ENCODE measurements around the gene TBX10.
A peak's percentile ranks its signal among the peaks of the same experiment; 100 is the strongest.
"Not testable (repeated sequence)": the region's sequence is repeated elsewhere in the genome, so short reads cannot be mapped to it uniquely, and the experiment has no call there.

The TBX10 gene

DNA sequence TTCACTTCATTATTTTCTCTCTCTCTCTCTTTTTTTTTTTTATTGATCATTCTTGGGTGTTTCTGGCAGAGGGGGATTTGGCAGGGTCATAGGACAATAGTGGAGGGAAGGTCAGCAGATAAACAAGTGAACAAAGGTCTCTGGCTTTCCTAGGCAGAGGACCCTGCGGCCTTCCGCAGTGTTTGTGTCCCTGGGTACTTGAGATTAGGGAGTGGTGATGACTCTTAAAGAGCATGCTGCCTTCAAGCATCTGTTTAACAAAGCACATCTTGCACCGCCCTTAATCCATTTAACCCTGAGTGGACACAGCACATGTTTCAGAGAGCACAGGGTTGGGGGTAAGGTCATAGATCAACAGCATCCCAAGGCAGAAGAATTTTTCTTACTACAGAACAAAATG is 42.1 kb downstream of the TBX10 start:
- DNase-seq: not testable (repeated sequence)

- no peak for DNase-seq
Observed at GRCh38 chr11:67596753-67597300, 42.7 kb downstream of the TBX10 start.

- no peak for DNase-seq
Observed at GRCh38 chr11:67594480-67594879, 45.1 kb downstream of the TBX10 start.

DNA sequence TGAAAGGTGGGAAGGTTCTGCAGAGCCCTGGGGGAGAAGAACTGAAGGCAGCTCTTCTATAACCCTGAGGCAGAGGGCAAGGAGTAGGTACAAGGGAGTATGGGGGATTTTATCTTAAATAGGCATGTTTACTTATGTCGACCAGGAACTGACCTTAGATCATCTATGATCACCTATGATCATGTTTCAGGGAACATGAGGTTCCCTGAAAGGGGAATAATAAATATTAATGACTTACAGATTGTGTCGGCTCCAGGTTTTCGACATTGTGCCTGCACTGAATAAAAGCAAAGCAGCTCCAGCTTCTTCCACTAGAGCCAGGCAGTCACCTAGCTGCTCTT is 46.0 kb downstream of the TBX10 start:
- DNase-seq: no peak

GRCh38 chr11:67592880-67593564 is 46.5 kb downstream of the TBX10 start:
- no peak for DNase-seq

DNA sequence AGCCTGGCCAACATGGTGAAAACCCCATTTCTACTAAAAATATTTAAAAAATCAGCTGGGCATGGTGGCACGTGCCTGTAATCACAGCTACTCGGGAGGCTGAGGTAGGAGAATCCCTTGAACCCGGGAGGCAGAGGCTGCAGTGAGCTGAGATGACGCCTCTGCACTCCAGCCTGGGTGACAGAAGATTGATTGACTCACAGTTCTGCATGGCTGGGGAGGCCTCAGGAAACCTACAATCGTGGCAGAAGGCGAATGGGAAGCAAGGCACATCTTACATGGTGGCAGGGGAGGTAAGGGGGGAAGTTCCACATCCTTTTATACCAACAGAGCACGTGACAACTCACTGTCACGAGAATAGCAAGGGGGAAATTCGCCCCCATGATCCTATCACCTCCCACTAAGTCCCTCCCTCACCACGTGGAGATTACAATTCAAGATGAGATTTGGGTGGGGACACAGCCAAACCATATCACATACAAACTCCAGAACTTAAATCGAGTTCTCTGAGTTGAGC is 50.6 kb downstream of the TBX10 start:
- not testable (repeated sequence) for DNase-seq

GRCh38 chr11:67588136-67588503 is 51.4 kb downstream of the TBX10 start:
- DNase-seq: no peak

DNA sequence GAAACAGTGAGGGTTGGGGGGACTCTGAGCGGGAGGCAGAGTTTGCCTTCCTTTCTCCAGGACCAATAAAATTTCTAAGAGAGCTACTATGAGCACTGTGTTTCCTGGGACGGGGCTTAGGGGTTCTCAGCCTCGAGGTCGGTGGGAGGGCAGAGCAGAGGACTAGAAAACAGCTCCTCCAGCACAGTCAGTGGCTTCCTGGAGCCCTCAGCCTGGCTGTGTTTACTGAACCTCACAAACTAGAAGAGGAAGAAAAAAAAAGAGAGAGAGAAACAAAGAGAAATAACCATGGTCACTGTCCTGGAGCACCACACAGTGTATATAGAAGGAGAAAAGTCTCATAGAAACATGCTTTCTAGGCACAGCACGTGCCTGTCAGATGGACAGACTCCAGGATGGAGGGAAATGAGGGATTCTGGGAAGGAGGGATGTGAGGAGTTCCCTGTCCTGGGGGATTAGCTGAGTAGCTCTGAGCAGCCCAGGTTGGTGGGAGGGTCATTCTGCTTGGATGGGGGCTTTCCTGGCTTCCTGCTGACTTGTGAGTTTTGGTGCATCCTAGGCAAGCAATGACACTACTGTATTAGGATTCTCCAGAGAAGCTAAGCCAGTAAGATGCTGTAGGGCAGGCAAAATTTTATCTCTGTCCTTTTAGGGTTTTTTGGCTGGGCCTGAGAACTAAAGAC is 52.9 kb downstream of the TBX10 start:
- no peak for DNase-seq

- DNase-seq: no peak
Observed at GRCh38 chr11:67585911-67586310, 53.7 kb downstream of the TBX10 start.

- peak; percentile 31 for DNase-seq
Observed at GRCh38 chr11:67584881-67585873, 54.4 kb downstream of the TBX10 start.

GRCh38 chr11:67584205-67584880 is 55.2 kb downstream of the TBX10 start:
- DNase-seq: peak; percentile 80

GRCh38 chr11:67583247-67584204 is 56.0 kb downstream of the TBX10 start, which contains the start of gene GSTP1:
TSS of gene GSTP1 (plus strand) at chr11:67583812. CDS start at chr11:67583844, 32 bp downstream.
- peak; percentile 93 for DNase-seq

DNA sequence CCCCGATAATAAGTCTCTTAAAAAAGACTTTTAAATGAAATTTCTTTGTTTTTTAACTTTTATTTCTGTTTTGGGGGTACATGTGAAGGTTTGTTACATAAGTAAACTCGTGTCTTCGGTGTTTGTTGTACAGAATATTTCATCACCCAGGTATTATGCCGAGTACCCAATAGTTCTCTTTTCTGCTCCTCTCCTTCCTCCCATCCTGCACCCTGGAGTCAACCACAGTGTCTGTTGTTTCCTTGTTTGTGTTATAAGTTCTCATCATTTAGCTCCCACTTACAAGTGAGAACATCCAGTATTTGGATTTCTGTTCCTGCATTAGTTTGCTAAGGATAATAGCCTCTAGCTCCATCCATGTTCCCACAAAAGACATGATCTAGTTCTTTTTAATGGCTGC is 57.6 kb downstream of the TBX10 start:
- no peak for DNase-seq

DNA sequence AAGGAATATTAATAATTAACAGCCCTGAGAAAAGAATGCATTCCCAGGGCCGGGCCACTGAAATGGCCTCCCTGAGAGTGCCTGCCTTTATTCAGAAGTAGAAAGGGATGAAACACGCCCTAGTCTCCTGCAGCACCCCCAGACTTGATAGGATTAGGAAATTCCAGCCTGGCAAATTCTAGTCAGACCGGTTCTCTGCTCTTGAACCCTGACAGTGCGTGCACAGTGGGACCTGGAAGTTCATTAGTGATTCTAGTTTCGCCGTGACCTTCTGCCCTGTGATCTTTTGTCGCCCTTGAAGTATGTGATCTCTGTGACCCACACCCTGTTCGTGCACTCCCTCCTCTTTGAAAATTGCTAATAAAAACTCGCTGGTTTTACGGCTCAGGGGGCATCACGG is 58.1 kb downstream of the TBX10 start:
- no peak for DNase-seq

Data from retina (tissue), 1 donor.